K562 (cell line): ENCODE results near the gene WDR70. TPM values are rescaled to one million over a fixed set of nuclear protein-coding genes. Genes with fewer than 3 reads are reported as not detected.
A peak's percentile ranks its signal among the peaks of the same experiment; 100 is the strongest.
"Not testable (repeated sequence)": the region's sequence is repeated elsewhere in the genome, so short reads cannot be mapped to it uniquely, and the experiment has no call there.

Experiments
- CBFA2T2 ChIP-seq: fragments of 450-650 bp; conservative IDR thresholded peaks from 2 replicates; pipeline ENCODE4 v1.6.1; 2017; ENCODE audit warnings: mild to moderate bottlenecking
- CBFB ChIP-seq: sonication (generic); formaldehyde crosslinking; IDR thresholded peaks from 2 replicates; pipeline ENCODE4 v1.4.0; 2020; ENCODE audit warnings: mild to moderate bottlenecking, missing genetic modification reagents
- CC2D1A ChIP-seq: fragments of 450-650 bp; IDR thresholded peaks from 2 replicates; pipeline ENCODE4 v1.6.1; 2017; ENCODE audit warnings: mild to moderate bottlenecking
- CREB1 ChIP-seq, 2 experiments: sonication (generic) in 1 of 2; formaldehyde crosslinking in 1 of 2; IDR thresholded peaks; 2 replicates each; pipeline versions ENCODE4 v1.6.1 to v1.8.0; 2012 to 2022; ENCODE audit warnings: inconsistent platforms in 1 of 2, mild to moderate bottlenecking in 1 of 2, missing genetic modification reagents in 1 of 2, moderate library complexity in 1 of 2
- DMBX1 ChIP-seq: fragments of 250-450 bp; sonication (Bioruptor Pico); IDR thresholded peaks from 2 replicates; pipeline ENCODE4 v1.8.0; 2022; ENCODE audit warnings: inconsistent platforms, mild to moderate bottlenecking, moderate library complexity, borderline replicate concordance
- ESRRA ChIP-seq: fragments of 450-650 bp; IDR thresholded peaks from 2 replicates; pipeline ENCODE4 v1.6.1; 2014; ENCODE audit warnings: low read depth, mild to moderate bottlenecking, moderate library complexity, borderline replicate concordance
- FOXP1 ChIP-seq: sonication (generic); formaldehyde crosslinking; IDR thresholded peaks from 2 replicates; pipeline ENCODE4 v1.8.0; 2022; ENCODE audit warnings: mild to moderate bottlenecking, missing genetic modification reagents
- GATA2 ChIP-seq: sonication (generic); formaldehyde crosslinking; IDR thresholded peaks from 2 replicates; pipeline ENCODE4 v1.4.0; 2020; ENCODE audit warnings: mild to moderate bottlenecking, missing genetic modification reagents
- KDM1A ChIP-seq, 2 experiments: fragments of 450-650 bp; IDR thresholded peaks; 2 replicates each; pipeline ENCODE4 v1.6.1; 2016; ENCODE audit warnings: mild to moderate bottlenecking in 2 of 2
- MTA2 ChIP-seq: fragments of 450-650 bp; IDR thresholded peaks from 2 replicates; pipeline ENCODE4 v1.6.1; 2016; ENCODE audit warnings: low read depth
- MTA3 ChIP-seq: fragments of 450-650 bp; formaldehyde crosslinking; IDR thresholded peaks from 2 replicates; pipeline ENCODE4 v1.6.1; 2017; ENCODE audit warnings: mild to moderate bottlenecking, borderline replicate concordance
- NFIC ChIP-seq: fragments of 450-650 bp; IDR thresholded peaks from 2 replicates; pipeline ENCODE4 v1.6.1; 2017; ENCODE audit warnings: mild to moderate bottlenecking, inconsistent platforms
- NRF1 ChIP-seq, 2 experiments: fragments of 450-650 bp; IDR thresholded peaks in 1 of 2; conservative IDR thresholded peaks in 1 of 2; 2 replicates each; pipeline ENCODE4 v1.6.1; 2014; ENCODE audit warnings: mild to moderate bottlenecking in 2 of 2
- SMC3 ChIP-seq: conservative IDR thresholded peaks from 2 replicates; pipeline ENCODE4 v1.6.1; 2011; ENCODE audit warnings: low read depth, low read length, improper control_type of control experiment; ENCODE audit not compliant: insufficient read depth
- ZFX ChIP-seq: sonication (generic); formaldehyde crosslinking; IDR thresholded peaks from 2 replicates; pipeline ENCODE4 v1.8.0; 2022; ENCODE audit warnings: mild to moderate bottlenecking, missing genetic modification reagents, moderate library complexity
- ZNF584 ChIP-seq: fragments of 200-800 bp; sonication (Bioruptor generic); IDR thresholded peaks from 2 replicates; pipeline ENCODE4 v1.6.1; 2016; ENCODE audit warnings: low read depth, mild to moderate bottlenecking, missing genetic modification characterization, missing compliant biosample characterization
- polyA plus RNA-seq, 8 experiments: library from polyadenylated mRNA; depleted of rRNA in 4 of 8; stranded (reverse) in 5 of 8; unstranded in 3 of 8; fragments of >200 nt; fragmentation: Nextera tagmentation in 2 of 8; fragmentation: Illumina TruSeq in 1 of 8; extraction: Ambion mirVana in 2 of 8; extraction: Trizol in 1 of 8; gene quantifications; 2 replicates each; pipeline versions ENCODE4 v1.2.1 to v1.2.3, GENCODE V29; 2011 to 2014; ENCODE audit warnings: inconsistent platforms in 1 of 8, missing spikeins in 1 of 8
- total RNA-seq, 7 experiments: library from RNA; depleted of rRNA in 6 of 7; stranded (reverse); fragments of >200 nt in 6 of 7; fragmentation: Illumina TruSeq in 2 of 7; extraction: Trizol in 2 of 7; gene quantifications; 2 replicates each; pipeline versions ENCODE4 v1.2.1 to v1.2.3, GENCODE V29; 2011 to 2021; ENCODE audit warnings: low replicate concordance in 1 of 7

WDR70 gene
- total and polyA plus RNA-seq, 9 of the 15 experiments (the other 6 are each of a cell fraction or from before 2014, with no cell fraction given), result 16.8 to 46.6 (median 38.8) TPM

- peak; percentile 32; the same call in 1 of the 2 replicates for TF ChIP-seq CREB1 (IDR thresholded peaks at IDR 0.05)
- not testable (repeated sequence) for TF ChIP-seq CREB1 (CRISPR knock-in tag; IDR thresholded peaks at IDR 0.05)
- peak; percentile 73 for TF ChIP-seq CBFB (CRISPR knock-in tag)
- TF ChIP-seq DMBX1 (CRISPR knock-in tag), result peak; percentile 81
- TF ChIP-seq MTA2, result peak; percentile 83
- peak in 1 of 2 experiments; percentile 50; a peak in 1 of 4 replicates for TF ChIP-seq NRF1 (conservative IDR thresholded peaks at IDR 0.05 in 1 of 2, IDR thresholded peaks at IDR 0.05 in 1 of 2)
- peak; percentile 87 for TF ChIP-seq CC2D1A
- TF ChIP-seq SMC3, result peak; percentile 24; the same call in 1 of the 2 replicates
- TF ChIP-seq ZFX (CRISPR knock-in tag), result peak; percentile 27; the same call in 1 of the 2 replicates
- 0 out of 2 replicates have a peak, but pooled peaks have one; percentile 73 for TF ChIP-seq ZNF584 (CRISPR knock-in tag)
- TF ChIP-seq NFIC, result peak; percentile 80
- TF ChIP-seq KDM1A (IDR thresholded peaks at IDR 0.05), result peak; percentile 63 to 82; a peak in 3 of 4 replicates
- peak; percentile 86; the same call in 1 of the 2 replicates for TF ChIP-seq ESRRA
- TF ChIP-seq FOXP1 (CRISPR knock-in tag), result peak; percentile 21; the same call in 1 of the 2 replicates
- peak; percentile 83; the same call in 1 of the 2 replicates for TF ChIP-seq MTA3
- TF ChIP-seq CBFA2T2, result peak; percentile 92
- peak; percentile 94 for TF ChIP-seq GATA2 (CRISPR knock-in tag)
Measured at GRCh38 chr5:37672118-37672588, 293.0 kb downstream of the WDR70 start (continued).
